HS-27A (cell line): ENCODE data around the gene MAPK8IP1.

Source experiments
- DNase-seq: peaks from one replicate; pipeline ENCODE4 v3.0.0-alpha.2; 2012; ENCODE audit warnings: low read depth, missing footprints

The MAPK8IP1 gene

GRCh38 chr11:45926536-45927331, 41.3 kb downstream of the MAPK8IP1 start:
- no peak for DNase-seq

GRCh38 chr11:45927332-45927683, 41.9 kb downstream of the MAPK8IP1 start:
- no peak for DNase-seq

GRCh38 chr11:45927684-45928413, 42.4 kb downstream of the MAPK8IP1 start:
- DNase-seq = no peak

DNA sequence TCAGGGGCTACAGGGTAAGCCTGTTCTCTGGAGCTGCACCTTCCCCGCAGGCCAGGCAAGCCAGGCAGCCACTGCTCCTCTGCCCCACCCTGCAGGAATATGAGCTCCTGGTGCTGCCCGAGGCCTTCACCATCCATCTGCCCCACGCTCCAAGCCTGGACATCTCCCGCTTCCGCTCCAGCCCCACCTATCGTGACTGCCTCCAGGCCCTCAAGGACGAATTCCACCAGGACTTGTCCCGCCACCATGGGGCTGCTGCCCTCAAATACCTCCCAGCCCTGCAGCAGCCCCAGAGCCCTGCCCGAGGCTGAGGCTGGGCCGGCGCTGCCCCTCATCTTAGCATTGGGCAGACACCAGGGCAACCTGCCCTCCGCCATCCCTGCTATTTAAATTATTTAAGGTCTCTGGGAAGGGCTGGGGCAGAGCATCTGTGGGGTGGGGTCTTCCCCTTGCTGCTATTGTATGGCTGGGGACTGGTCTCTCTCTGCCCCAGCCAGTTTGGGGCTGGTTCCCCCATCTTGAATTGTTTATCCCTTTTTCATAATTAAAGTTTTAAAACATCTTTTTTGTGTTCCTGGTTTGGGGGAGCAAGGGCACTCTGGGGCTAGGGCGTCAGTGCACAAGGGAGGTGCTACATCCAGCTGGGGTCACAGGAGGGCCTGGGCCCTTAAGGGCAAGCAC, 43.2 kb downstream of the MAPK8IP1 start:
- no peak for DNase-seq

DNA sequence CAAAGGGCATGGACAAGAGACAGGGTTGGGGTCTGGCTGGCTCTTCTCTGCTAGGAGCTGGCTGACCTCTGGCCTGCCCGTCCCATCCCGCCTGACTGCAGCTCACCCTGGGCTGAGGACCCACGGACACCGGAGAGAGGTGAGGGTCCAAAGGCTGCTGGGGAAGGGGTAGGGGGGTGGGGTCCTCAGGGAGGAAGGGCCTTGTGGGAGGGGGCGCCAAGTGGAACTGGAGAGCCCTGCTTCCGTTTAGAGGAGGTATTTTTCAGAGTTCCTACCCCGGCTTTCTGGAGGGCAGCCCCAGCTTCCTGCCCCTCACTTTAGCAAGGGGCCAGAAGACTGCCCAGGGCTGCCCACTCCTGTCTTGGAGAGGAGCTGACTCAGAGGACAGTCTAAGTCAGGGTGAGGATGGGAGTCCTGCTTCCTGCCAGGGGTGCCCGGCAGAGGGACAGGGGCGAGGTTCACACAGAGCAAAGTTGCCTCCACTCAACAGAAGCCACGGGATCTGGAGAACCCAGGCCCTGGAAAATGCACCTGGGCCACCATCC, 44.1 kb downstream of the MAPK8IP1 start:
- DNase-seq = no peak

- no peak for DNase-seq
These were observed 44.8 kb downstream of the MAPK8IP1 start for GRCh38 chr11:45930031-45930794.

DNA sequence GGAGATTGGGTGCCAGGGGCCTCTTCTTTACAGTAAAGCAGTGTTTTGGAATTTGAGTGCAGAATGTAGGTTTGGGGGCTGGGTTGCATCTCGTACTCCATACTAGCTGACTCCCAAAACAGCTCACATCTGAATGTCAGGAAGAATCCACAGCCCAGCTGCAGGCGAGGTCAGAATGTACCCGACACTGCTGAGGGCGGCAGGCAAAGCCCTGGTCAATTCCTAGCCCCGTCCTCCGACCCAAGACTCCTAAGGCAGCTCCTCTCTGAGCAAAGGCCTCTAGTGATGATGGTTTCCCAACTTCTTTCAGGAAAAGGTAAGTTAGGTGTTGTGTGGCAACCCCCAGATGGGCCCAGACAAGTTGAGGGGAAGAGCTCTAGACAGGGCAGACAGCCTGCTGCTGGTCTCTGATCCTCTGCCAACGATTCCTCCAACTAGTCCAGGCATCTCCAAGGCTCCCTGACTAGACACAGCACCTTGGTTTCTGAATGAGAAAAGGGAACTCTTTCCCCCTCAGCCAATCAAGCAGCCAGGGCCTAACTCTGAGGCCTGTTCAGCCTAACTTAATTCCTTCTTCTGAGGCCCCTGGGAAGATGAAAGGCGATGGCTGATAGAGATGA, 45.6 kb downstream of the MAPK8IP1 start:
- DNase-seq = no peak

DNA sequence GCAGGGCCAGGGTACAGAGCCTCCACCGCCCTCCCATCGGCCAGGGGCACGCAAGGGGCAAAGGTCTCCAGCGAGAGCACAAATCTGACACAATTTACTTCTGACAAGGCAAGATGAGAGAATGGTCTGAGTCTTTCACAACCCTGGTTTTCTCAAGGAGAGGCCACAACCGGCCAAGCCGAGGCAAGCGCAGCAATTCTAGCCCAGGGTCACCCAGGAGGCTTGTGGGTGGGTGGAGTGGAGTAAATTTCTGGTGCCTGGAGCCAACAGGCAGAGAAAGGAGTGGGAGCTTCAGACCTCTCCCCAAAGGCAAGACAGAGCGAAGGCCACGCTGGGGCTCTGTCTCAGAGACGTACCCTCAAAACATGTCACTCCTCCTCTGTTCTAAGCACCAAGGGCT, 46.3 kb downstream of the MAPK8IP1 start:
- no peak for DNase-seq

DNA sequence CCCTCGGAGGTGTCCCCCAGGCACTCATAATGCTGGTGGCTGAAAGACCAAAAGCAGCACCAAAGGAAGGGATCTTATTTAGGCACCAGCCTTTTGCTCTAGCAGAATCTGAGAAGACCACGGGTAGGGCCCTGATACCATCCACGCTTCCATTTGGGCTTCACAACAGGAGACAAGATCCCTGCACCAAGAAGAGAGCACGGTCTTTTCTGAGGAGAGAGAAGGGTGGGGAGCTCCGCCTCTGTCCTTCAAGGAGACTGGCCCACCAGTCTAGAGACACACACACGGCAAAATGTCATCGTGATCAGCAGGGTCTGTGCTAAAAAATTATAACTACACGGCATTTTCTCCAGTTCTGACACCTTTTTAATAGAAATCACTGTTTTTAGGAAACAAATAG, 46.8 kb downstream of the MAPK8IP1 start:
- DNase-seq = no peak

- no peak for DNase-seq
These were observed 47.8 kb downstream of the MAPK8IP1 start for GRCh38 chr11:45933131-45933831.

- DNase-seq = no peak
These were observed 48.6 kb downstream of the MAPK8IP1 start for GRCh38 chr11:45933846-45934579.

DNA sequence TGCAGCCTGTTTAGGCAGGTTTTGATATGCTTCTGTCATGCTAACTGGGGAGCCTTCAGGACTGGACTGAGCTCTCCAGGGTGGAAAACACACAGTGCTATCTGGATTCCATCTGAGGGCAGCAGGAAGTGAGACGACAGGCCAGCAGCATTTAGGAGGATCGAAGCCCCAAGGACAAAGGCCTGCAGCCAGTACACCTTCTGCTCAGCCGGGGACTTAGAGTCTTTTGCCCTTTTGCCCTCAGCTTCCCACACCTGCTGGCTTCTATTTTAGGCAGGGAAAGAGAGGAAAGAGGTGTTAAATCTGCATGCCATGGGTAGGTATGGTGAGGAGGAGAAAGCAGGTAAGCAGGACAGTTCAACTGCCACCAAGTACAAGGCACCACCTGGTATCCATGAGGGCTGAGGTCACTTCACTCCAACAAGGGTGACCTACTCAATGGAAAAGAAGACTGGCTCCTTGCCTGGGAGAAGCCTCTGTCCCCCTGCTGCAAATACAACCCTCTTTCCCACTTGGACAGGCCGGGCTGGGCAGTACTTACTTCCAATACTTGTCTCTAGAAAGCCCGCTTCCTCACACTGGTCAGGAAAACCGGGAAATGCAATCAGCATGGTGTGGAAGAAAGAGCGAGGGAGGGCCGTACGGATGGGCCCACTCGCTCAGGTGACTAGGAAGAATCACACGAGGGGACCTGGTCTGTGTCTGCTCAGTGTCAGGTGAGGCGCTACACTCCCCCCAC, 49.3 kb downstream of the MAPK8IP1 start:
- no peak for DNase-seq

DNA sequence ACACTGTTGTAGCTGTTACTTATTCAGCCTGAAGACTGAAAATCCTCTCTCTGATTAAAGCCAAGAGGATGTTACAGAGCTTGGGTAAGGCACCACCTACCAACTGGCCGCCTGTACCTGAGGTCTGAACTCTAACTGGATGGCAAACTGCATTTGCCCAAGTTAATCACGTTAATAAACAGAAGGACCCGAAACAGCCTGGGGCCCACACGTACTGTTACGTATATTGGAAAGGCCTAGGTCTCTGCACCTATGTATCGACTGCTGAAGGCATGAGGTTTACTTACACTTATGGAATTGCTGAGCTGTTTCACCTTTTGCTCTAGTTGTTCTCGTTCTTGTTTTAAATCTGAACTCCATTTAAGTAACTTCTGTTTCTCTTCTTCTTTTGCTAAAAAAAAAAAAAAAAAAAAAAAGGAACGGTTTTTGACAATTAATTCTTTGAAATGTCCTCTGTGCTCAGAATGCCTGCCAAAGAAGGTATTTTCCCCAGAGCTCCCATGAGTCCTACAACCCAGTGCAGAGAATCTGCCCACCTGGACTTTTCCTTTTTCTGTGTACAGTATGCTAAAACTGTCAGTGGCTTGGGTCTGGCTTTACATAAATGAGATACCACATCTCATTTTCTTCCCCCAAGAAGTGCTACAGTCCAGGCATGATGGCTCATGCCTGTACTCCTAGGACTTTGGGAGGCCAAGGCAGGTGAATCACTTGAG, 50.1 kb downstream of the MAPK8IP1 start:
- no peak for DNase-seq

DNA sequence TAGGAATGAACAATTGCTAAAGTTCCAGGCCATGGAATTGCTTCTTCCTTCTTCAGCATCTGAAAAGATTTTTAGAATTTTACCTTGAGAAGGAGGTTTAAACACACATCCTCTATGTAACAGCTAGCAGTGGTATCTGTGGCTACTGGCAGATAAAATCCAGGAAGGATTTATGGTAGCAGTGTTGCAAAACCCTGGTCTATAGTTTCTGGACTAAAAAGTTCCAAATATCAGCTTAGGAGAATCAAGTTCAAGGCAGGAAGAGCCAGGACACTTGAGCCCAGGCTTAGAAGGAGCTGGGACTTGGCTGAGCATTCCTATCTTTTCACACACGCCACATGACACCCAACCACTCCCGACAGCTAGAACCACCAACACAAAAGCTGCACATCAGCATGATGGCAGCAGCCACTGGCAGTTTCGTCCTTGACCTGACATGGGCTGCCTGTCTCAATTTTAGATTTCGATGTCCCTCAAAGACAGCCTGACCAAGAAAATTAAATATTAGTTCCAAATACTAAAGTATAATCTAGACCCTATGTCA, 51.1 kb downstream of the MAPK8IP1 start:
- no peak for DNase-seq

- no peak for DNase-seq
These were observed 52.5 kb downstream of the MAPK8IP1 start for GRCh38 chr11:45937916-45938315.

GRCh38 chr11:45939836-45940235, 54.4 kb downstream of the MAPK8IP1 start:
- DNase-seq = no peak

DNA sequence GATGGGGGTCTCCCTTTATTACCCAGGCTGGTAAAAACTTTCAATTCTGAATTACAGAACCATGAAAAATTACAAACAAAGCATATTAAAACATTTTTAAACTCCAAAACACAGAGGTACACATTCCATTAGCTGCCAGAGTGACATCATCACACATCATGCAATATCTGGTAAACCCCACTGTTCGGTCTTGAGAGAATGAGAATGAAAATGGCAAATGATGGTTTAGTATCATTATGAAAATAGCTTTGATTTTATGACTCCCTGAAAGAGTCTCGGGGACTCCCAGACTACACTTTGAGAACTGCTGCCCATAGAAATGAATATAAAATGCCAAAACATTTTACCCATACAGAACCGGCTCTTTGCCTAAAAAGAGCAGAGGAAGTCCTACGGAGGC, 55.8 kb downstream of the MAPK8IP1 start:
- no peak for DNase-seq

DNA sequence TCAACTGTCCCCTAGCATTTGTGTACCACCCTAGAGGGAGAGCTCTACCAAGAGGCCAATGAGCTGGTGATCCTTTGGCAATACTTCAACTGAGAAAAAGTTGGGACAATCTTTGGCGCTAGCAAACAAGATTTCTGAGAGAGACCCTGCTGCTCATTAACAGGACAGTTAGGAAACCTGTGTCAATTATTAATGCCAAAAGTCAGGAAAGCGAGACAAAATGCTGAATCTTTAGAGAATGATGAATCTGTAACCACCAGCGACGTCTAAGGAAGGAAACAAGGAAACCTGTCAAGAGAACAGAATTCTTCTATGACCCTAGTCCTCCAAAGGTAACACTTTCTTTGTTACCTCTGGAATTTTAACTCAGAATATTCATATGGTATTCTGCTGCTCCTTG, 56.9 kb downstream of the MAPK8IP1 start:
- no peak for DNase-seq
